CD4-positive, CD25-positive, alpha-beta regulatory T cell (primary cell): ENCODE data around the gene SMCO4. TPM values are rescaled to one million over a fixed set of nuclear protein-coding genes. Genes with fewer than 3 reads are reported as not detected.

Experiments
- ATAC-seq, 2 donors: fragments of 150-1000 bp; cut with Tn5 transposase; one replicate each; pipeline ENCODE4 v1.10.0; 2021; ENCODE audit warnings: low read depth in 2 of 2, moderate number of reproducible peaks in 2 of 2, moderate library complexity in 1 of 2
- DNase-seq, 3 donors: peaks; one replicate each; pipeline versions ENCODE4 v3.0.0 to v3.0.0-alpha.2; 2012 to 2022; ENCODE audit warnings: mixed read lengths in 1 of 3
- H3K27ac ChIP-seq: one replicate; pipeline ENCODE4 v1.7.0; 2013; ENCODE audit warnings: mild to moderate bottlenecking, low read length; ENCODE audit not compliant: insufficient read depth, poor library complexity, severe bottlenecking
- H3K27me3 ChIP-seq: one replicate; pipeline ENCODE4 v1.7.0; 2013; ENCODE audit warnings: low read length; ENCODE audit not compliant: control insufficient read depth, insufficient read depth
- H3K36me3 ChIP-seq: one replicate; pipeline ENCODE4 v1.7.0; 2013; ENCODE audit warnings: mild to moderate bottlenecking, low read length, moderate library complexity; ENCODE audit not compliant: control insufficient read depth, insufficient read depth
- H3K4me1 ChIP-seq: 2 replicates; pipeline ENCODE4 v1.7.0; 2013; ENCODE audit warnings: mild to moderate bottlenecking, low read length; ENCODE audit not compliant: insufficient read depth, control insufficient read depth, poor library complexity, severe bottlenecking
- H3K4me3 ChIP-seq: one replicate; pipeline ENCODE4 v1.7.0; 2013; ENCODE audit warnings: low read depth, mild to moderate bottlenecking, low read length, moderate library complexity
- H3K9me3 ChIP-seq, 2 experiments: 1 replicate in 1 of 2; 2 replicates in 1 of 2; pipeline ENCODE4 v1.7.0; 2013; ENCODE audit warnings: low read length in 2 of 2, mild to moderate bottlenecking in 1 of 2, moderate library complexity in 1 of 2; ENCODE audit not compliant: control insufficient read depth in 2 of 2
- H3K27ac Mint-ChIP-seq, 3 donors: one replicate each; pipeline ENCODE4 v1.8.0; 2020 to 2022; ENCODE audit warnings: mild to moderate bottlenecking in 3 of 3, mixed read lengths in 3 of 3, moderate library complexity in 2 of 3
- H3K27me3 Mint-ChIP-seq: one replicate; pipeline ENCODE4 v1.8.0; 2022; ENCODE audit warnings: mild to moderate bottlenecking, mixed read lengths
- H3K36me3 Mint-ChIP-seq: one replicate; pipeline ENCODE4 v1.8.0; 2020; ENCODE audit warnings: mixed read lengths
- H3K4me1 Mint-ChIP-seq, 4 donors: one replicate each; pipeline ENCODE4 v1.8.0; 2020 to 2022; ENCODE audit warnings: mixed read lengths in 4 of 4, mild to moderate bottlenecking in 1 of 4
- H3K4me3 Mint-ChIP-seq, 4 donors: one replicate each; pipeline ENCODE4 v1.8.0; 2020 to 2022; ENCODE audit warnings: mild to moderate bottlenecking in 4 of 4, mixed read lengths in 4 of 4, moderate library complexity in 3 of 4
- H3K9me3 Mint-ChIP-seq, 7 donors: one replicate each; pipeline ENCODE4 v1.8.0; 2020 to 2022; ENCODE audit warnings: mixed read lengths in 7 of 7, mild to moderate bottlenecking in 3 of 7, moderate library complexity in 2 of 7
- polyA plus RNA-seq, 4 donors: library from polyadenylated mRNA; unstranded; fragments of 300-500 nt; fragmentation: Illumina TruSeq; gene quantifications; one replicate each; pipeline ENCODE4 v1.2.3, GENCODE V29; 2021
- total RNA-seq: library from RNA; stranded (reverse); gene quantifications from one replicate; pipeline ENCODE4 v1.2.3, GENCODE V29; 2022

SMCO4 gene
- total and polyA plus RNA-seq, 5 donors from 2014 or later: 4.8 to 12.8 (median 5.0) TPM

GRCh38 chr11:93559681-93560080 is 16.5 kb upstream of the SMCO4 start:
- Histone ChIP-seq H3K27me3 (no peaks in the 10 kb centered on the region), H3K4me3 (no peak overlapping the region), H3K4me1 (no peaks in the 10 kb centered on the region), H3K36me3 (no peaks in the 10 kb centered on the region), H3K9me3 (no peaks in the 10 kb centered on the region), H3K27ac (no peak overlapping the region)
- peaks cover 4% of the 10 kb centered on the region for H3K27me3 Mint-ChIP-seq
- no peak for DNase-seq
- H3K27ac Mint-ChIP-seq: no peak overlapping the region
- H3K4me3 Mint-ChIP-seq: no peak overlapping the region
- peaks cover 0 to 3% (median 0%) of the 10 kb centered on the region in 7 donors for H3K9me3 Mint-ChIP-seq
- H3K36me3 Mint-ChIP-seq: no peaks in the 10 kb centered on the region
- no peak for ATAC-seq
- H3K4me1 Mint-ChIP-seq: peaks cover 0 to 6% (median 0%) of the 10 kb centered on the region in 4 donors

DNA sequence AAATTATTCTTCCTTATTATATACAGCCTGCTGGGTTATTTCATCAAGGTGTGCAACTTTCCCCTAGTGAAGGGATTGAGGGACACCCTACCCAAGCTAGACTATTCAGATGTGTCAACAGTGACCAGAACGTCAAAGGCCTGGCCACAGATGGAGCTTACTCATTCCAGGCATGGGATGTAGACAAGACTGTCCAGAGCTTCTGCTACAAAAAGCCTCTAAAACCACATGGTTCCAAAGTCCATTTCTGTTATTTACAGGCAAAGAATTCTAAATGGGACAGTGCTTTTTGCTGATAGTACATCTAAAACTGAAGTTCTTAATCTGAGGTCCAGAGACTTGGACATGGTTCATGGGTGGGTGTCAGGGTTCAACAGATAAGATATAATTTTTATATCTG is 9.7 kb upstream of the SMCO4 start:
- Mint-ChIP-seq H3K27me3 (peaks cover 29% of the 10 kb centered on the region), H3K27ac (no peak overlapping the region), H3K9me3 (peaks cover 0 to 3% (median 0%) of the 10 kb centered on the region in 7 donors), H3K36me3 (no peaks in the 10 kb centered on the region), H3K4me3 (no peak overlapping the region), H3K4me1 (no peaks in the 10 kb centered on the region)
- Histone ChIP-seq H3K27ac (no peak overlapping the region), H3K9me3 (no peaks in the 10 kb centered on the region), H3K4me3 (no peak overlapping the region), H3K27me3 (no peaks in the 10 kb centered on the region), H3K36me3 (no peaks in the 10 kb centered on the region), H3K4me1 (no peaks in the 10 kb centered on the region)
- ATAC-seq (no peak), DNase-seq (no peak)

DNA sequence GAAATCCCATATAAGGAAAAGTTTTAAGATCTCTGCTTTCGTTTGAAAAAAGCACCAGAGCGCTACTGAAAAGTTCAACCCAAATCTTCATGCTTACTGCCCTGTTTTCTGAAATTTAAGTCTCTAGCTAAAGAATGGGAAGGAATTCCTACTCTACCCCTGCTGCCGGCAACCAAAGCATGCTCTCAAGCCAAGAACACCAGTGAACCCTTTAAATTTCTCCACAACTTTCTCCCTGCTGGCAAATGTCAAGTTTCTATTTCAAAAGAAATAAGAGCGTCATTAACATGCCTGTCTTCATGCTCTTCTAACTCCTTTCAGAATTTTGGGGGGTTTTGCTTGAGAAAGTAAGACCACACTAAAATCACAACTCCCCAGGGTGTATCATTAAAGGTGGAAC is 6.8 kb upstream of the SMCO4 start:
- Histone ChIP-seq H3K4me1 (no peaks in the 10 kb centered on the region), H3K27ac (no peak overlapping the region), H3K4me3 (no peak overlapping the region), H3K36me3 (no peaks in the 10 kb centered on the region), H3K9me3 (no peaks in the 10 kb centered on the region), H3K27me3 (peaks cover 4% of the 10 kb centered on the region)
- DNase-seq (no peak), ATAC-seq (no peak)
- no peak overlapping the region for H3K4me3 Mint-ChIP-seq
- peaks cover 0 to 2% (median 0%) of the 10 kb centered on the region in 7 donors for H3K9me3 Mint-ChIP-seq
- no peaks in the 10 kb centered on the region for H3K4me1 Mint-ChIP-seq
- no peaks in the 10 kb centered on the region for H3K36me3 Mint-ChIP-seq
- H3K27me3 Mint-ChIP-seq: peaks cover 47% of the 10 kb centered on the region
- no peak overlapping the region for H3K27ac Mint-ChIP-seq

DNA sequence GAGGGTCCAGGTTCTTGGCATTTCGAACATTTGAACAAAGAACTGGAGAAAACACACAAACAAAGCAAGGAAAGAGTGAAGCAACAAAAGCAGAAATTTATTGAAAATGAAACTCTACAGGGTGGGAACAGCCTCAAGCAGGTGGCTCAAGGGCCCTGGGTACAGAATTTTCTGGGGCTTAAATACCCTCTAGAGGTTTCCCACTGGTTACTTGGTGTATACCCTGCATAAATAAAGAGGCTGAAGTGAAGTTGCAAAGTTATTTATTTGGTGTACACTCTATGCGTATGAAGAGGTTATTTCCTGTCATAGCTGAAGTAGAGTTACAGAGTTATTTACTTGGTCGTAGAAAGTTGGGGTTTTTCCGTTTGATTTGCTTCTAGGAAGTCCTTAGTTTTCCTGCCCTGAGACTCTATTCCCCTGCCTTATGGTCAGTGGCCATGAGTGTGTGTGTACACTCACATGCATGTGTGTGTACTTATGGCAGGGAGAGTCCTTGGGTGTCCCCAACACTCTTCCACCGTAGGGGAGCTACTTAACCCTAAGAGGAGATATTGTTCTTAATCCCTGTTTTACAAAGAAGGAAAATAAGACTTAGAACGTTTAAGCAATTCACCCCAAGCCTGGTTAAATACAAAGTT is 5.6 kb upstream of the SMCO4 start:
- Mint-ChIP-seq H3K4me1 (peaks cover 0 to 8% (median 2%) of the 10 kb centered on the region in 4 donors), H3K4me3 (no peak overlapping the region), H3K27me3 (peaks cover 55% of the 10 kb centered on the region), H3K9me3 (peaks cover 0 to 2% (median 0%) of the 10 kb centered on the region in 7 donors), H3K36me3 (no peaks in the 10 kb centered on the region), H3K27ac (no peak overlapping the region)
- Histone ChIP-seq H3K4me3 (no peak overlapping the region), H3K4me1 (peaks cover 2% of the 10 kb centered on the region), H3K9me3 (no peaks in the 10 kb centered on the region), H3K27ac (no peak overlapping the region), H3K36me3 (no peaks in the 10 kb centered on the region), H3K27me3 (peaks cover 6% of the 10 kb centered on the region)
- DNase-seq (no peak), ATAC-seq (no peak)

GRCh38 chr11:93547773-93548172 is 4.6 kb upstream of the SMCO4 start:
- ATAC-seq: no peak

DNA sequence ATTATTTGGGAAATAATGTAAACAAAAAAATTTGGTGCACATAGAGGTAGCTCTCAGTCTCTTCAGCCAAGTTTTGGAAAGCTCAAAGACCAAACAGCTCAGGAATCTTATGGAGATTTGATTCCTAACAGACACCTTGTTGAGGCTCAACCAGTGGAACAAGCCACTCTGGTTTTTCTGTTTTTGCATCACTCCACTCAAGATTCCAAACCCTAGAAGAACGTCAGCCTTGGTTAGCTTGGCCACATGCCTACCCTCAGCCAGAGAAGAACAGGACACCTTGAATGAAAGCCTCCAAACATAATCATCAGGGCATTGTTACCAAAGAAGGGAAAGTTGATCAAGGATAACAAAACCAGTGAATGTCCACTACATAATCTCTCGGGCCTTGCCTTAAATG is 3.8 kb upstream of the SMCO4 start:
- Histone ChIP-seq H3K4me3 (no peak overlapping the region), H3K27me3 (peaks cover 11% of the 10 kb centered on the region), H3K4me1 (peaks cover 13% of the 10 kb centered on the region), H3K27ac (no peak overlapping the region), H3K36me3 (no peaks in the 10 kb centered on the region), H3K9me3 (no peaks in the 10 kb centered on the region)
- DNase-seq (no peak), ATAC-seq (no peak)
- Mint-ChIP-seq H3K4me1 (peaks cover 0 to 20% (median 5%) of the 10 kb centered on the region in 4 donors), H3K27me3 (peaks cover 53% of the 10 kb centered on the region), H3K27ac (no peak overlapping the region), H3K9me3 (peaks cover 0 to 2% (median 0%) of the 10 kb centered on the region in 7 donors), H3K4me3 (no peak overlapping the region), H3K36me3 (no peaks in the 10 kb centered on the region)

More at GRCh38 chr11:93547773-93548172, 4.6 kb upstream of the SMCO4 start:
- no peak for DNase-seq
- no peak overlapping the region for H3K27ac Mint-ChIP-seq
- no peaks in the 10 kb centered on the region for H3K36me3 ChIP-seq
- H3K4me3 ChIP-seq: no peak overlapping the region
- peaks cover 9% of the 10 kb centered on the region for H3K4me1 ChIP-seq
- H3K4me3 Mint-ChIP-seq: no peak overlapping the region
- H3K9me3 Mint-ChIP-seq: peaks cover 0 to 2% (median 0%) of the 10 kb centered on the region in 7 donors
- H3K36me3 Mint-ChIP-seq: no peaks in the 10 kb centered on the region
- no peak overlapping the region for H3K27ac ChIP-seq
- peaks cover 58% of the 10 kb centered on the region for H3K27me3 Mint-ChIP-seq
- peaks cover 8% of the 10 kb centered on the region for H3K27me3 ChIP-seq
- H3K4me1 Mint-ChIP-seq: peaks cover 0 to 13% (median 4%) of the 10 kb centered on the region in 4 donors
- H3K9me3 ChIP-seq: no peaks in the 10 kb centered on the region

- no peak for ATAC-seq
- H3K4me3 Mint-ChIP-seq: no peak overlapping the region
These were observed 2.4 kb upstream of the SMCO4 start for GRCh38 chr11:93545566-93545965.

DNA sequence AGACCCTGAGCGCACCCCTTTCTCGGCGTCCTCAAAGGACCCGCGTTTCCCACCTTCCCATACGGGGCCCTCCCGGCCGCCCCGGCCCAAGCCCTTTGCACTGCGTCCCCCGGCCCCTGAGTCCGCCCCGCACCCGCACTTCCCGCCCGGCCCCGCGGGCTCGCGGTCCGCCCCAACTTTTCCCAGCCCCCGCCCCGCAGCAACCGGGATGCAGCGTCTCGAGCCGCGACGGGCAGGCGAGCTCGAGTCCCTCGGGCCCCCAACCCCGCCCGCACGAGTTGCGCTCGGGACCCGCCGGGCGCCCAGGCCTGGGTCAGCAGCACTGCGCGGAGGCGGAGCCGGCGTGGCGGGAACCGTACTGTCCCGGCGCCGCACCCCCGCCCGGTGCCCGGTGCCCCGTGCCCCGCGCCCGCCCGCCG is 371 bp downstream of the SMCO4 start:
- Histone ChIP-seq H3K4me1 (peaks cover 13% of the 10 kb centered on the region), H3K27me3 (peaks cover 27% of the 10 kb centered on the region), H3K9me3 (no peaks in the 10 kb centered on the region), H3K27ac (no peak overlapping the region), H3K36me3 (no peaks in the 10 kb centered on the region), H3K4me3 (no peak overlapping the region)
- no peaks in the 10 kb centered on the region for H3K36me3 Mint-ChIP-seq
- H3K9me3 Mint-ChIP-seq: peaks cover 0 to 2% (median 0%) of the 10 kb centered on the region in 7 donors
- peaks cover 59% of the 10 kb centered on the region for H3K27me3 Mint-ChIP-seq
- ATAC-seq: peak; percentile 4 to 17
- peak overlapping the region; percentile 4 to 87 (median 84) for H3K4me3 Mint-ChIP-seq
- no peak for DNase-seq
- no peak overlapping the region for H3K27ac Mint-ChIP-seq
- H3K4me1 Mint-ChIP-seq: peaks cover 0 to 24% (median 6%) of the 10 kb centered on the region in 4 donors

More at GRCh38 chr11:93545566-93545965, 2.4 kb upstream of the SMCO4 start:
- no peak overlapping the region for H3K27ac Mint-ChIP-seq
- no peaks in the 10 kb centered on the region for H3K36me3 Mint-ChIP-seq
- no peak for DNase-seq
- peaks cover 0 to 2% (median 0%) of the 10 kb centered on the region in 7 donors for H3K9me3 Mint-ChIP-seq
- Histone ChIP-seq H3K4me1 (peaks cover 13% of the 10 kb centered on the region), H3K27ac (no peak overlapping the region), H3K36me3 (no peaks in the 10 kb centered on the region), H3K4me3 (no peak overlapping the region), H3K27me3 (peaks cover 23% of the 10 kb centered on the region), H3K9me3 (no peaks in the 10 kb centered on the region)
- peaks cover 0 to 24% (median 6%) of the 10 kb centered on the region in 4 donors for H3K4me1 Mint-ChIP-seq
- peaks cover 61% of the 10 kb centered on the region for H3K27me3 Mint-ChIP-seq
